MM.1S (cell line): ENCODE results near the gene PIK3R1.

Experiments used
- DNase-seq: peaks from one replicate; pipeline ENCODE4 v3.0.0-alpha.2; 2015
- H2AFZ ChIP-seq: fragments of 300-600 bp; sonication (generic); 2 replicates; pipeline ENCODE4 v1.6.0; 2016; ENCODE audit warnings: antibody characterized with exemption, low read length
- H3F3A ChIP-seq: fragments of 300-600 bp; sonication (generic); 2 replicates; pipeline ENCODE4 v1.6.1; 2016; ENCODE audit warnings: mild to moderate bottlenecking, antibody characterized with exemption, low read length, moderate library complexity, mixed read lengths; ENCODE audit not compliant: insufficient read depth
- H3K27ac ChIP-seq: fragments of 300-600 bp; sonication (generic); 2 replicates; pipeline ENCODE4 v1.5.1; 2016; ENCODE audit warnings: mild to moderate bottlenecking, low read length
- H3K27me3 ChIP-seq: fragments of 300-600 bp; sonication (generic); replicated peaks from 2 replicates; pipeline ENCODE4 v1.6.0; 2016; ENCODE audit warnings: low read length; ENCODE audit not compliant: insufficient read depth
- H3K36me3 ChIP-seq: fragments of 300-600 bp; sonication (generic); replicated peaks from 2 replicates; pipeline ENCODE4 v1.6.1; 2016; ENCODE audit warnings: mild to moderate bottlenecking, low read length, mixed read lengths; ENCODE audit not compliant: insufficient read depth
- H3K4me1 ChIP-seq: fragments of 300-600 bp; sonication (generic); 2 replicates; pipeline ENCODE4 v1.6.1; 2016; ENCODE audit warnings: low read length, mixed read lengths
- H3K4me2 ChIP-seq: fragments of 300-600 bp; sonication (generic); 2 replicates; pipeline ENCODE4 v1.6.0; 2016; ENCODE audit warnings: low read depth, low read length
- H3K4me3 ChIP-seq: fragments of 300-600 bp; sonication (generic); 2 replicates; pipeline ENCODE4 v1.5.1; 2016; ENCODE audit warnings: low read length, mixed read lengths
- H3K79me2 ChIP-seq: fragments of 300-600 bp; sonication (generic); 2 replicates; pipeline ENCODE4 v1.6.1; 2016; ENCODE audit warnings: mixed run types, low read length, mixed read lengths
- H3K9ac ChIP-seq: fragments of 300-600 bp; sonication (generic); 2 replicates; pipeline ENCODE4 v1.6.1; 2016; ENCODE audit warnings: low read length, mixed read lengths
- H3K9me2 ChIP-seq: fragments of 300-600 bp; sonication (generic); replicated peaks from 2 replicates; pipeline ENCODE4 v1.6.1; 2016; ENCODE audit warnings: mild to moderate bottlenecking, low read length, mixed read lengths; ENCODE audit not compliant: insufficient read depth
- H3K9me3 ChIP-seq: fragments of 300-600 bp; sonication (generic); replicated peaks from 2 replicates; pipeline ENCODE4 v1.6.1; 2016; ENCODE audit warnings: mild to moderate bottlenecking, low read length, mixed read lengths; ENCODE audit not compliant: insufficient read depth
- H4K20me1 ChIP-seq: fragments of 300-600 bp; sonication (generic); 2 replicates; pipeline ENCODE4 v1.6.1; 2016; ENCODE audit warnings: mild to moderate bottlenecking, low read length, moderate library complexity, mixed read lengths; ENCODE audit not compliant: insufficient read depth
- CTCF ChIP-seq: fragments of 300-600 bp; sonication (generic); IDR thresholded peaks from 2 replicates; pipeline ENCODE4 v1.5.1; 2016; ENCODE audit warnings: antibody characterized with exemption, low read length, mixed read lengths
- EZH2 ChIP-seq: fragments of 300-600 bp; sonication (generic); optimal IDR thresholded peaks from 2 replicates; pipeline ENCODE3; 2017; ENCODE audit warnings: low read depth, mild to moderate bottlenecking, antibody characterized with exemption, low read length, mixed read lengths
- EZH2phosphoT487 ChIP-seq: fragments of 300-600 bp; sonication (generic); IDR thresholded peaks from 2 replicates; pipeline ENCODE4 v1.6.1; 2018; ENCODE audit warnings: antibody characterized with exemption, low read length

PIK3R1 gene

GRCh38 chr5:68296895-68297294 lies 81.3 kb downstream of the PIK3R1 start:
- H3K4me2 ChIP-seq, result no peak overlapping the region
- no peak overlapping the region for H3K9ac ChIP-seq
- no peaks in the 10 kb centered on the region for H3K9me2 ChIP-seq
- no peaks in the 10 kb centered on the region for H3K27me3 ChIP-seq
- no peaks in the 10 kb centered on the region for H3K9me3 ChIP-seq
- no peak overlapping the region for H2AFZ ChIP-seq
- H3K79me2 ChIP-seq, result no peaks in the 10 kb centered on the region
- TF ChIP-seq CTCF (no peak), EZH2phosphoT487 (no peak), EZH2 (no peak)
- H4K20me1 ChIP-seq, result no peaks in the 10 kb centered on the region
- no peak for DNase-seq
- H3F3A ChIP-seq, result peaks cover 3% of the 10 kb centered on the region; the same call in 1 of the 2 replicates
- H3K27ac ChIP-seq, result no peak overlapping the region
- H3K36me3 ChIP-seq, result peaks cover 7% of the 10 kb centered on the region; the same call in 1 of the 2 replicates
- peaks cover 10% of the 10 kb centered on the region for H3K4me1 ChIP-seq
- H3K4me3 ChIP-seq, result no peak overlapping the region

- H3K27ac ChIP-seq, result no peak overlapping the region
Measured at GRCh38 chr5:68297656-68298055, 82.1 kb downstream of the PIK3R1 start.

GRCh38 chr5:68298479-68298878 lies 82.9 kb downstream of the PIK3R1 start:
- H3K4me3 ChIP-seq, result no peak overlapping the region
- H3K27ac ChIP-seq, result no peak overlapping the region
- H3F3A ChIP-seq, result no peaks in the 10 kb centered on the region
- H3K79me2 ChIP-seq, result no peaks in the 10 kb centered on the region
- DNase-seq, result no peak
- no peak overlapping the region for H3K4me2 ChIP-seq
- H3K9ac ChIP-seq, result no peak overlapping the region
- no peaks in the 10 kb centered on the region for H3K27me3 ChIP-seq
- no peaks in the 10 kb centered on the region for H3K9me2 ChIP-seq
- TF ChIP-seq EZH2phosphoT487 (no peak), EZH2 (no peak), CTCF (no peak)
- no peaks in the 10 kb centered on the region for H4K20me1 ChIP-seq
- no peaks in the 10 kb centered on the region for H3K4me1 ChIP-seq
- H3K9me3 ChIP-seq, result no peaks in the 10 kb centered on the region
- H3K36me3 ChIP-seq, result peaks cover 7% of the 10 kb centered on the region; the same call in 1 of the 2 replicates
- no peak overlapping the region for H2AFZ ChIP-seq

More at GRCh38 chr5:68297656-68298055, 82.1 kb downstream of the PIK3R1 start:
- H3F3A ChIP-seq, result no peaks in the 10 kb centered on the region
- no peak for DNase-seq
- H3K27me3 ChIP-seq, result no peaks in the 10 kb centered on the region
- no peak overlapping the region for H3K4me2 ChIP-seq
- H2AFZ ChIP-seq, result no peak overlapping the region
- no peaks in the 10 kb centered on the region for H3K79me2 ChIP-seq
- H3K9me3 ChIP-seq, result no peaks in the 10 kb centered on the region
- H4K20me1 ChIP-seq, result no peaks in the 10 kb centered on the region
- H3K36me3 ChIP-seq, result peaks cover 7% of the 10 kb centered on the region; the same call in 1 of the 2 replicates
- H3K4me3 ChIP-seq, result no peak overlapping the region
- no peak overlapping the region for H3K9ac ChIP-seq
- peaks cover 4% of the 10 kb centered on the region for H3K4me1 ChIP-seq
- no peak for TF ChIP-seq CTCF
- TF ChIP-seq EZH2, result no peak
- TF ChIP-seq EZH2phosphoT487, result no peak
- H3K9me2 ChIP-seq, result no peaks in the 10 kb centered on the region
